DND-41 (cell line): ENCODE data around the gene LRRC27.
A peak's percentile ranks its signal among the peaks of the same experiment; 100 is the strongest.

Experiments
- EZH2 ChIP-seq: IDR thresholded peaks from 3 replicates; pipeline ENCODE4 v1.6.1; 2012; ENCODE audit warnings: borderline replicate concordance, low read depth, mild to moderate bottlenecking, moderate library complexity, low read length, inconsistent platforms; ENCODE audit not compliant: severe bottlenecking
- TF ChIP-seq, protein P1 (sequence below): IDR thresholded peaks from 2 replicates; pipeline ENCODE4 v1.5.1; 2012; ENCODE audit warnings: borderline replicate concordance, low read length, moderate library complexity, mild to moderate bottlenecking; ENCODE audit not compliant: poor library complexity, severe bottlenecking; ENCODE audit errors: extremely low read depth

GRCh38 chr10:132387764-132388210 is 55.8 kb downstream of the LRRC27 start:
- TF ChIP-seq, protein P1, sequence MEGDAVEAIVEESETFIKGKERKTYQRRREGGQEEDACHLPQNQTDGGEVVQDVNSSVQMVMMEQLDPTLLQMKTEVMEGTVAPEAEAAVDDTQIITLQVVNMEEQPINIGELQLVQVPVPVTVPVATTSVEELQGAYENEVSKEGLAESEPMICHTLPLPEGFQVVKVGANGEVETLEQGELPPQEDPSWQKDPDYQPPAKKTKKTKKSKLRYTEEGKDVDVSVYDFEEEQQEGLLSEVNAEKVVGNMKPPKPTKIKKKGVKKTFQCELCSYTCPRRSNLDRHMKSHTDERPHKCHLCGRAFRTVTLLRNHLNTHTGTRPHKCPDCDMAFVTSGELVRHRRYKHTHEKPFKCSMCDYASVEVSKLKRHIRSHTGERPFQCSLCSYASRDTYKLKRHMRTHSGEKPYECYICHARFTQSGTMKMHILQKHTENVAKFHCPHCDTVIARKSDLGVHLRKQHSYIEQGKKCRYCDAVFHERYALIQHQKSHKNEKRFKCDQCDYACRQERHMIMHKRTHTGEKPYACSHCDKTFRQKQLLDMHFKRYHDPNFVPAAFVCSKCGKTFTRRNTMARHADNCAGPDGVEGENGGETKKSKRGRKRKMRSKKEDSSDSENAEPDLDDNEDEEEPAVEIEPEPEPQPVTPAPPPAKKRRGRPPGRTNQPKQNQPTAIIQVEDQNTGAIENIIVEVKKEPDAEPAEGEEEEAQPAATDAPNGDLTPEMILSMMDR, result peak; percentile 84
- no peak for TF ChIP-seq EZH2
